ENCODE data around the gene UBASH3A. TPM values are rescaled to one million over a fixed set of nuclear protein-coding genes. Genes with fewer than 3 reads are reported as not detected.

The UBASH3A gene
- total RNA-seq, 2 experiments from 2014 or later = not detected

DNA sequence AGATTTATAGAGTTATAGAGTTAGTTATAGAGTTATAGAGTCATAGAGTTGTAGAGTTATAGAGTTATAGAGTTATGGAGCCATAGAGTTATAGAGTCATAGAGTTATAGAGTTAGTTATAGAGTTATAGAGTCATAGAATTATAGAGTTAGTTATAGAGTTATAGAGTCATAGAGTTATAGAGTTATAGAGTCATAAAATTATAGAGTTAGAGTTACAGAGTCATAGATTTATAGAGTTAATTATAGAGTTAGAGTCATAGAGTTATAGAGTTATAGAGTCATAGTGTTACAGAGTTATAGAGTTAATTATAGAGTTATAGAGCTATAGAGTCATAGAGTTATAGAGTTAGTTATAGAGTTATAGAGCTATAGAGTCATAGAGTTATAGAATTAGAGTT lies 32.1 kb downstream of the UBASH3A start:
- BruUV-seq (replicated peaks) = no TSS peak
- Histone ChIP-seq H3K4me1 (ENCODE audit: insufficient read depth, low read length, poor library complexity, severe bottlenecking) (no peaks in the 10 kb centered on the region), H3K79me2 (ENCODE audit: insufficient read depth, low read depth, low read length) (no peaks in the 10 kb centered on the region), H3K27ac (ENCODE audit: low read depth, low read length, poor library complexity, severe bottlenecking) (no peak overlapping the region), H3K9me2 (ENCODE audit: insufficient read depth, low read length) (no peaks in the 10 kb centered on the region), H3K4me2 (ENCODE audit: low read length) (no peak overlapping the region), H3K9me3 (ENCODE audit: low read length) (peaks cover 7% of the 10 kb centered on the region), H3K4me3 (ENCODE audit: low read depth, low read length, poor library complexity, severe bottlenecking) (no peak overlapping the region), H4K20me1 (ENCODE audit: insufficient read depth, low read length) (no peaks in the 10 kb centered on the region), H3K36me3 (ENCODE audit: insufficient read depth, low read length) (no peaks in the 10 kb centered on the region), H2AFZ (ENCODE audit: low read length) (no peak overlapping the region)
- intact Hi-C loops (cut with micrococcal nuclease; ENCODE audit: unreplicated experiment) = no loop called here
- no peak for DNase-seq (ENCODE audit: low spot score)
- TF ChIP-seq, protein P1, sequence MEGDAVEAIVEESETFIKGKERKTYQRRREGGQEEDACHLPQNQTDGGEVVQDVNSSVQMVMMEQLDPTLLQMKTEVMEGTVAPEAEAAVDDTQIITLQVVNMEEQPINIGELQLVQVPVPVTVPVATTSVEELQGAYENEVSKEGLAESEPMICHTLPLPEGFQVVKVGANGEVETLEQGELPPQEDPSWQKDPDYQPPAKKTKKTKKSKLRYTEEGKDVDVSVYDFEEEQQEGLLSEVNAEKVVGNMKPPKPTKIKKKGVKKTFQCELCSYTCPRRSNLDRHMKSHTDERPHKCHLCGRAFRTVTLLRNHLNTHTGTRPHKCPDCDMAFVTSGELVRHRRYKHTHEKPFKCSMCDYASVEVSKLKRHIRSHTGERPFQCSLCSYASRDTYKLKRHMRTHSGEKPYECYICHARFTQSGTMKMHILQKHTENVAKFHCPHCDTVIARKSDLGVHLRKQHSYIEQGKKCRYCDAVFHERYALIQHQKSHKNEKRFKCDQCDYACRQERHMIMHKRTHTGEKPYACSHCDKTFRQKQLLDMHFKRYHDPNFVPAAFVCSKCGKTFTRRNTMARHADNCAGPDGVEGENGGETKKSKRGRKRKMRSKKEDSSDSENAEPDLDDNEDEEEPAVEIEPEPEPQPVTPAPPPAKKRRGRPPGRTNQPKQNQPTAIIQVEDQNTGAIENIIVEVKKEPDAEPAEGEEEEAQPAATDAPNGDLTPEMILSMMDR (conservative IDR thresholded peaks at IDR 0.05; ENCODE audit: low read length) = no peak
- no peak for TF ChIP-seq EZH2phosphoT487 (IDR thresholded peaks at IDR 0.05; ENCODE audit: borderline replicate concordance, low read depth, low read length)
- CTCF ChIA-PET (ENCODE audit: unreplicated experiment) = interaction anchor here (0.8 kb wide), 1 partner anchor 125 kb away, joined by 3 read pairs; no protein-coding TSS in a partner anchor
- POLR2A ChIA-PET = interaction anchor here (0.5 kb wide), 1 partner anchor 497 kb away, joined by 6 read pairs; no protein-coding TSS in a partner anchor

DNA sequence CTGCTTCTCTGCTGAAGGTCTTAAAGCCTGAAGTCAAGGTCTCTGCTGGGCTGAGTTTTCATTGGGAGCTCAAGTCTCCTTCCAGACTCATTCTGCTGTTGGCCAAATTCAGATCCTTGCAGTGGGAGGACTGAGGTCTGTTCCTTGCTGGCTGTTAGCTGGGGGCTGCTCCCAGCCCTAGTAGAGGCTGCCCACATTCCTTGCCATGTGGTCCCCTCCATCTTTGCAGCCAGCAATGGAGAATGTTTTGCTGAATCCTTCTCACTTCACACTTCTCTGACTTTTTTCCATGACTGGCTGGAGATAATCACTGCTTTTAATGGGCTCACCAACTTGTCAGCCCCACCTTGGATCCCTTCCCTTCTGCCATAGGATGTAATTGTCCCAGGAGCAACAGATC lies 33.2 kb downstream of the UBASH3A start:
- CTCF ChIA-PET (ENCODE audit: unreplicated experiment) = no interaction called here
- Histone ChIP-seq H3K36me3 (ENCODE audit: insufficient read depth, low read length) (no peaks in the 10 kb centered on the region), H3K27ac (ENCODE audit: low read depth, low read length, poor library complexity, severe bottlenecking) (no peak overlapping the region), H3K4me1 (ENCODE audit: insufficient read depth, low read length, poor library complexity, severe bottlenecking) (no peaks in the 10 kb centered on the region), H2AFZ (ENCODE audit: low read length) (no peak overlapping the region), H3K4me2 (ENCODE audit: low read length) (no peak overlapping the region), H3K9me2 (ENCODE audit: insufficient read depth, low read length) (no peaks in the 10 kb centered on the region), H3K79me2 (ENCODE audit: insufficient read depth, low read depth, low read length) (no peaks in the 10 kb centered on the region), H4K20me1 (ENCODE audit: insufficient read depth, low read length) (no peaks in the 10 kb centered on the region), H3K4me3 (ENCODE audit: low read depth, low read length, poor library complexity, severe bottlenecking) (no peak overlapping the region), H3K9me3 (ENCODE audit: low read length) (peaks cover 7% of the 10 kb centered on the region)
- no peak for TF ChIP-seq EZH2phosphoT487 (IDR thresholded peaks at IDR 0.05; ENCODE audit: borderline replicate concordance, low read depth, low read length)
- TF ChIP-seq, protein P1 (conservative IDR thresholded peaks at IDR 0.05; ENCODE audit: low read length) = no peak
- intact Hi-C loops (cut with micrococcal nuclease; ENCODE audit: unreplicated experiment) = no loop called here
- no TSS peak for BruUV-seq (replicated peaks)
- POLR2A ChIA-PET = no interaction called here
- DNase-seq (ENCODE audit: low spot score) = no peak

DNA sequence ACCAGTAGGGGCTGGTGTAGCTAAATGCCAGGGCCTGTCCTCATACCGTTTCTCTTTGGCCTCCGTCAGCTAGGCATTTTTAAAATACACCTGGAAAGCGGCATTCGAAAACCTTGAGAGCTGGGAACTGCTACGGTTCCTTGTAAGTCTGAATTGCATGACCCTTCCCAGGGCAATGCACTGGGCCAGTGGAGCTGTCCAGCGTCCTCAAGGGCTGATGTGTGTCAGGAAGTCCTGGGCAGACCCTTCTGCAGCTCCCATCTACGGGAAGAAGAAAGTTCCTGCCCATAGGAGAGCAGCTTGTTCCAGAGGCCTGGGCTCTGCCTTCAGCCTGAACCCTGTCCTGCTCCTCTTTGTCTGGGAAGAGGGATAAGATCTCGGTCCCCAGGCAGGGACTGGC lies 34.1 kb downstream of the UBASH3A start:
- H3K4me1 ChIP-seq (ENCODE audit: insufficient read depth, low read length, poor library complexity, severe bottlenecking) = no peaks in the 10 kb centered on the region
- ChIA-PET POLR2A (no interaction called here), CTCF (ENCODE audit: unreplicated experiment) (no interaction called here)
- no TSS peak for BruUV-seq (replicated peaks)
- no peak overlapping the region for H2AFZ ChIP-seq (ENCODE audit: low read length)
- intact Hi-C loops (cut with micrococcal nuclease; ENCODE audit: unreplicated experiment) = no loop called here
- DNase-seq (ENCODE audit: low spot score) = no peak
- H3K4me2 ChIP-seq (ENCODE audit: low read length) = no peak overlapping the region
- no peaks in the 10 kb centered on the region for H3K79me2 ChIP-seq (ENCODE audit: insufficient read depth, low read depth, low read length)
- H3K9me2 ChIP-seq (ENCODE audit: insufficient read depth, low read length) = no peaks in the 10 kb centered on the region
- no peaks in the 10 kb centered on the region for H4K20me1 ChIP-seq (ENCODE audit: insufficient read depth, low read length)
- no peak overlapping the region for H3K4me3 ChIP-seq (ENCODE audit: low read depth, low read length, poor library complexity, severe bottlenecking)
- peaks cover 3% of the 10 kb centered on the region; the same call in 1 of the 2 replicates for H3K9me3 ChIP-seq (ENCODE audit: low read length)
- TF ChIP-seq EZH2phosphoT487 (IDR thresholded peaks at IDR 0.05; ENCODE audit: borderline replicate concordance, low read depth, low read length) = no peak
- TF ChIP-seq, protein P1 (conservative IDR thresholded peaks at IDR 0.05; ENCODE audit: low read length) = no peak
- no peak overlapping the region for H3K27ac ChIP-seq (ENCODE audit: low read depth, low read length, poor library complexity, severe bottlenecking)
- H3K36me3 ChIP-seq (ENCODE audit: insufficient read depth, low read length) = no peaks in the 10 kb centered on the region
